ENCODE data around the gene PEAK1.

PEAK1 gene

GRCh38 chr15:77396692-77397091 is 23.2 kb downstream of the PEAK1 start:
- DNase-seq, result no peak

DNA sequence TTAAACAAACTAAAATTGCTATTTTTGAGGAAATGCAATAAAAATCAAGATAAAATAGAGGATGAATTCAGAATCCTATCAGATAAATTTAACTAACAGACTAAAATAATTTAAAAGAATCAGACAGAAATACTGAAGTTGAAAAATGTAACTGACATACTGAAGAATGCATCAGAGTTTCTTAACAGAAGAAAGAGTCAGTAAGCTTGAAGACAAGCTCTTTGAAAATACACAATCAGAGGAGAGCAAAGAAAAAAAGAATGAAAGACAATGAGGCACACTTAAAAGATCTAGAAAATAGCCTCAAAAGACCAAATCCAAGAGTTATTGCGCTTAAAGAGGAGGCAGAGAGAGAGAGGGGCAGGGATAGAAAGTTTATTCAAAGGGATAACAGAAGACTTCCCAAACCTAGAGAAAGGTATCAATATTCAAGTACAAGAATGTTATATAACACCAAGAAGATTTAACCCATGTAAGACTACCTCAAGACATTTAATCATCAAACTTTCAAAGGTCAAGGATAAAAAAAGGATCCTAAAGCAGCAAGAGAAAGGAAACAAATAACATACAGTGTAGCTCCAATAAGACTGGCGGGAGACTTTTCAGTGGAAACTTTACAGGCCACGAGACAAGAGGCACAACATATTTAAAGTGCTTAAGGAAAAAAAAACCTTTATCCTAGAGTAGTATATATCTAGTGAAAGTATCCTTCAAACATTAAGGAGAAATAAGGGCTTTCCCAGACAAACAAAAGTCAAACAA is 24.7 kb downstream of the PEAK1 start:
- no peak for DNase-seq

- DNase-seq, result no peak
Observed at GRCh38 chr15:77393471-77393840, 26.4 kb downstream of the PEAK1 start.

DNA sequence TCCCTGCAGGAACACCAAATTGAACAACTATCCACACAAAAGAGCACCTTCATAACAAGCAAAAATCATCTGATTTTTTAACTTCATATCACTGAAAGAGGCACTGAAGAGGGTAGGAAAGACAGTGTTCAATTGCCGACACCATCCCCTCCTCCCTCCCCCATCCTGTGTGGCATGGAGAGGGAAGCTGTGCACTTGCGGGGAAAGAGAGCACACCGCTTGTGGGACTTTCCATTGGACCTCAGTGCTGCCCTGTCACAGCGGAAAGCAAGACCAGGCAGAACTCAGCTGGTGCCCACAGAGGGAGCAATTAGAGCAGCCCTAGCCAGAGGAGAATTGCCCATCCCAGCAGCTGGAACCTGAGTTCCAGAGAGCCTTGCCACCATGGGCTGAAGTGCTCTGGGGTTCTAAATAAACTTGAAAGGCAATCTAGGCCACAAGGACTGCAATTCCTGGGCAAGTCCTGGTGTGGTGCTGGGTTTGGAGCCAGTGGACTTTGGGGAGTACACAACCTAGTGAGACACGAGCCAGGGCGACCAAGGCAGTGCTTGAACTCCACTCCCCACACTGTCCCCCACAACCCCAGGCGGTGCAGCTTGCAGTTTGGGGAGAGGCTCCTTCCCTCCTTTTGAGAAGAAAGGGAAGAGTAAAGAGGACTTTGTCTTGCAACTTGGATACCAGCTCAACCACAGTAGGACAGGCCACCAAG is 27.0 kb downstream of the PEAK1 start:
- DNase-seq, result no peak

DNA sequence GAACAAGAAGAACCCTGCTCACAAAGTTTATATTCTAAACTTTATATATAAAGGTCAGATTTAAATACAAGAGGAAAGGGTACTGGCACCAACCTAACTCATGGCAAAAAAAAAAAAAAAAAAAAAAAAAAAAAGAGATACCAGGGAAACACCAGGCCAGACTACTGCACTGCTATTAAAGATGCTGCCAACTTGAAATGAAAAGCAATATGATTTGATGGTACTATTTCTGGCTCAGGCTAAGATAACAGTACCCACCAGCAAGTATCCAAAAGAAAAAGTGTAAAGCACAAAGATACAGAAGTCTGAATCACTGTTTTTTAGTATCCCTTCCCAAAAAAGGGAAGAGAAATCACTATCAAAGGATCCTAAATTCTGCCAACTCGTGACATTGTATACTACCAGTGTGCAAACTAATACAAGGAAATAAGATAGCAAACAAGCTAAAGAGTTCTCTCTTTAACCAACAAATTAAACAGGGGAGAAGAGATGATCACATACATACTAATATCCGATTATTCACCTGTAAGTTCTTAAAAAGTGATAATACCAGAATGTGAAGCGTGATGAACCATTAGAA is 28.4 kb downstream of the PEAK1 start:
- DNase-seq, result no peak

- no peak for DNase-seq
Observed at GRCh38 chr15:77387365-77388105, 32.4 kb downstream of the PEAK1 start.

GRCh38 chr15:77386626-77387025 is 33.3 kb downstream of the PEAK1 start:
- no peak for DNase-seq

DNA sequence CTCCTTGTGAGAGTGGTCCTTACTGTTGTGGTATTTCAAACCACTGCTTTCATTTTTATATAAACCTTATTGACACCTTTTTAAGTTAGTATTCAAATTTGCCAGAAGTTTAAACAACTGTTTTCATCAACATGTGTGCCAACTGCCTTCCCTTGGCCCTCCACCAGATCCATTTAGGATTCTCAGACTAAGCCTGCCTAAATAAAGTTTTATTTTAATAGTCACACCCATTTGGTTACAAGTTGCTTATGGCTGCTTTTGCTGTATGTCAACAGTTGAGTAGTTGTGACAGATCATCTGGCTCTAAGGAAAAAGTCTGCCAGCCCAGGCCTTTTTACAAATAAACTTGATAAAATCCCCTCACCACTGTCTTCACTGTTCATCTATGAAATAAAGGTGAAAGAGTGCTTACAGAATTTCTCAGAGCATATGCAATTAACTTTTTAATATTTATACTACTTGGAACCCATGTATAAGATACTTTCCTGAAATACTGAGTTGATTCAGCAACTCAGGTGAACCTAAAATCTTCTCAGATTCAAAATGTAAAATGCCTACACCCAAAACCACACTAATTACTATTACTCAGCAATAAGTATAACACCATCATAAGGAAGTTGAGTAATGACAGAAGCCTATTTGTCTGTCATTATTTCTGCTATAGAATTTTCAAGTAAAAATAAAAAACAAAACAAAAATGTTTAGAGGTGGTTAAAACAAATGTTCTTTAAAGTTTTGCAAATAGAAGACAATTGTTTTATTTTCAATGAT is 35.1 kb downstream of the PEAK1 start:
- DNase-seq, result no peak

GRCh38 chr15:77384086-77384485 is 35.8 kb downstream of the PEAK1 start:
- DNase-seq, result no peak

DNA sequence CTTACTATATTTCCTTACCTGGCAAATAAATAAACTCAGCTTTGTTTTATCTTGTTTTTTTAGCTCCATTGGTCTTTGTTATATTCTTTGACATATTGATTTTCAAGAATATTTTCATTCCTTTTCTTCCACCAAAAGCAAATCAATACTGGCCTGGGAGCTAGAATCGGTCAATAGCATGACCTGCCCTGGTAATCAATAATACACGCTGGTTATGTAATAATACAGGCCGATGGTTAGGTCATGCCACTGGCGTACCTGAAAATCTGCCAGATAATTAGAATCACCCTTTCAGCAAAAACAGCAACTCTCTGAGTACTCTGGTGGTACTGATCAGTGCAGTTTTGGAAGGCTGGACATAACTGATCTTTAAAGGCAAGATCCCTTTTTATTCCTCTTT is 39.9 kb downstream of the PEAK1 start:
- DNase-seq, result no peak

- no peak for DNase-seq
Observed at GRCh38 chr15:77376770-77377169, 43.1 kb downstream of the PEAK1 start.

GRCh38 chr15:77375133-77375532 is 44.8 kb downstream of the PEAK1 start:
- DNase-seq, result no peak

- no peak for DNase-seq
Observed at GRCh38 chr15:77373441-77373840, 46.5 kb downstream of the PEAK1 start.

DNA sequence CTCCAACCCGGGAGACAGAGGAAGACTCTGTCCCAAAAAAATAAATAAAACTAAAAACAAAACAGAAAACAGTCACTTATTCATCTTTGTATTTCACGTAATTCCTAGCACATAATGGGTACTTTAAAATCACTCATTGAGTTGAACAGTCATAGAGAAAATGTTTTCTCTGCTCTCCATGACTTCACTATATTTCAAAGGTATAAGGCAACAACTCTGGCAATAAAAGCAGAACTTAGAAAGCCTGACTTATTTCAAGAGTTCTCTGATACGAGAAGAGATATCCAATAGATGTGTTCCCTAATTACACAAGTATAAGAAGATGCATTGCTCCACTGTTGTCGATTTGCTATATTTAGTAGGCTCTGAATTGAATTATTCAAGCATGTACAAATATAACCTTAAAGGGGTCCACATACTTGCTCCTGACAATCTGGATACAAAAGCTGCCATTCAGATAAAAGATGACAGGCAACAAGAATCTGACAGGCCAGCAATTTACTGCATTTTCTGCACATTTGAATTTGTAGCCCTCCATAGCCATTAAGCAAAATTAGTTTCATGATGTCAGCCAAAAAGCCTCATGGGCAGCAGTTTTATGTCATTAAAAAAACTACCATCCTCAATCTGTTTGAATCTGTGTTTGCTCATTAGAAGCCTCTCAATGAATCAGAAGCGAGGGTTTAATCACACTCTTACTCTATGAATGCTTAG is 47.9 kb downstream of the PEAK1 start:
- no peak for DNase-seq

- DNase-seq, result no peak
Observed at GRCh38 chr15:77370580-77370979, 49.3 kb downstream of the PEAK1 start.

DNA sequence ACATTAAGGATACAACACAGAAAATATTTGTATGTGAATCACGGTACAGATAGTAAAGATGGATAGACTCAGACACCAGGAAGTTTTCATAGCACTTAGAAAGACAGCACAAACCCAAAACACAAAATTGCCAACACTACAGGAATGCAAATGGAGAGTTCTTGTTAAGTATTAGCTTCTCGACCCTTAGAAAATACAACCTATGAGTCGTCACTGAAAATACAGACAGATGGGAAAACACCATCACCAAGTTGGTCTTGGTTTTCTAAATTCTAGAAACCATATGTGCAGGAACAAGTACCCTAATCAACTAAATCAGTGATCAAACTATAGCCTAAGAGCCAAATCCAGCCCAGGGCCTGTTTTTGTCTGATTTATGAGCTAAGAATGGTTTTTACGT is 50.7 kb downstream of the PEAK1 start:
- no peak for DNase-seq

DNA sequence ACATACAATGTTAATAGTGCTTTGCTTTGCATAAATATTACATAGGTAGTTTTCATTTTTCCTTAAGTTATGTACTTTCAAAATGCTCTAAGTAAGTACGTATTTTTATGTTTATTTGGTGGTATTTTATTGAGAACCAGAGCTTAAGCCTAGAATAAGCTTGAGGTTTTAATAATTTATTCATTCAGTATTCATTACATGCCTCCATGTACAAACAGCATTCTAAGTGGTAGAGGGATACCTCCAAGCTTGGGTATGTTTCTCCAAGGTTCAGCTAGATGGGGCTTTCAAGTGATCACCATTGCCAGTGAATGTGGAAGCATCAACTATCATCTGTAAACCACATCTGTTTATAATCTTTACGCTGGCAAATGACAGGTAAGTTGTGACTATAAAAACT is 52.3 kb downstream of the PEAK1 start:
- DNase-seq, result no peak

DNA sequence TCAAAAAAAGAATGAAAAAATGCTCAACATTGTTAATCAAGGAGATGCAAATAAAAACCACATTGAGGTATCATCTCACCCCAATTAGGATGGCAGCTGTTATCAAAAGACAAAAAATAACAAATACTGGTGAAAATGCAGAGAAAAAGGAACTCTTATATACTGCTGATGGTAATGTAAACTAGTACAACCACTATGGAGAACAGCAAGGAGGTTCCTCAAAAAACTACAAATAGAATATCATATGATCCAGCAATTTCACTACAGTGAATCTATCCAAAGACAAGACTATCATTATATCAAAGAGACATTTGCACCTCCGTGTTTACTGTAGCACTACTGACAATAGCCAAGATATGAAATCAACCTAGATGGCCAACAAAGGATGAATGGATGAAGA is 58.4 kb downstream of the PEAK1 start:
- no peak for DNase-seq

GRCh38 chr15:77358545-77359240 is 61.2 kb downstream of the PEAK1 start:
- no peak for DNase-seq

GRCh38 chr15:77356305-77356704 is 63.6 kb downstream of the PEAK1 start:
- DNase-seq, result no peak

DNA sequence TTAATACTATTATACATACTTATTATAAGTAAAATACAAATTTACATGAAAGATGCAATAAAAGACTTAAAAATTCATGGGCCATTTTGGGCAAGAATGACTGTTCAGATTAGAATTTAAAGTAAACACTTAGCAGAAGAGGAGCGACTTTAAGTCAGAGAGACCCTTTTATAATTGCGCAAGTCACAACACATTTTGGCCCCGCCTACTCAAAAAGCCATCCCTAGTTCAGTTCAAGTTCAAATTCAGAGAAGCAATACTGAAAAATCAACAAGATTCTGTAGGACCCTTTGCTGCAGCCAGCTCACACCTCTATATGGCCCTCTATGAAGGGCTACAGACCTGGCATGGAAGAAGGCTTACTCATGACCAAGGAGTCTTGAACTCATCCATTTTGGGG is 64.6 kb downstream of the PEAK1 start:
- DNase-seq, result no peak

DNA sequence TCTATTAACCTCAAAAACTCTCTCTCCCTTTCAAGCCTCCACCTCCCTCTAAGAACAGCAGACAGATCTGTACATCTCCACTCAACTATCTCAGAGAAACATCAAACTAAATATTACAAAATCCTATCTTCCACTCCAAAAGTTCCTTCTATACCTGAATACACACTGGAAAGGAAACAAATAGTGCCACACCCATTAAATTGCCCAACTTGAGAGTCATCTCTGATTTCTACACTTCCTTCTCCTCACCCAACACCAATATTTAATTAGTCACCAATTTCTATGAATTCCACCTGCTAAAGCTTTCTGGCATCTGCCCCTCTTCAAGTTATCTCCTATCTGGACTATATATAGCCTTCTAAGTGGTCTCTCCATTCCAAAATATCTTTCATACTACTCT is 65.8 kb downstream of the PEAK1 start:
- no peak for DNase-seq
